ENCODE data around the gene ZSWIM5. TPM values are rescaled to one million over a fixed set of nuclear protein-coding genes. Genes with fewer than 3 reads are reported as not detected.
A peak's percentile ranks its signal among the peaks of the same experiment; 100 is the strongest.
"Not testable (repeated sequence)": the region's sequence is repeated elsewhere in the genome, so short reads cannot be mapped to it uniquely, and the experiment has no call there.

ZSWIM5 gene
- polyA plus RNA-seq (ENCODE audit: insufficient read length in 3 of 3), result 1 to 10 TPM; 6.8 to 7.6 (median 7.4) TPM

DNA sequence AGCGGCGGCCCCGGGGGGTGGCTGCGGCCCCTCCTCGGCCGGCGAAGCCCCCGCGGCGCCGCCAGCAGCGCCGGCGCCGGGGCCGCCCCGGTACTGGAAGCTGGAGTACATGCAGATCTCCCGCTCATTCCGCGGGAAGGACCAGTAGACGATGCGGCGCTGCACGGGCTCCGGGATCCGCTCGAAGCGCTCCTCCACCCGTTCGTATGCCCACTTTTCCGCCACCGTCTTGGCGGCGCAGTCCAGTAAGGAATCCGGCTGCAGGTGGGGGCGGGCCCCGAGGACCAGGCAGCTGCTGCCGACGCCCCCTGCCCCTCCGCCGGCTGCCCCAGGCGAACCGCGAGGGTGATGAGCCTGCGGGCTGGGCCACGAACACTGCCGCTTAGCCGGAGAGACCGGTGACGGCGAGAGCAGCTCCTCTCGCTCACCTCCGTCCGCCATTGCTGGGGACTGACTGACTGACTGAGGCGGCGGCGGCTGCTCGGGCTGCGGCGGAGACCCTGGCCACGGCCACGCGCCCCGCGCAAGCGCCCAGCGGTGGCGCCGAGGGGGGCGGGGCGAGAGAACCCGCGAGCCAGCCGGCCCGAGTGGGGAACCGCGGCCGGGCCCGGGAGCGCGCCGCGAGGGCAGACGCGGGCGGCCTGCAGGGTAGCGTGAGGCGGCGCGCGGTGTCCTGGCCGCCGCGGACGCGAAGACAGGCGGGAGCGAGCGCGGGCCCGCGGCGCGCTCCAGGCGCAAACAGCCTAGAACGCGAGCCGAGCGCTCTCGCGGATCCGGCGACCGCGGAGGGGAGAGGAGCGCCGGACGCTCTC, at the start of gene ZSWIM5:
Gene ZSWIM5 (minus strand): TSS at position 696 of the 812 bp plus-strand sequence. CDS start 255 bp downstream, at position 441.
- DNase-seq (ENCODE audit: low read depth in 3 of 3, low spot score in 2 of 3), result peak in 1 of 3 donors; percentile 61

DNA sequence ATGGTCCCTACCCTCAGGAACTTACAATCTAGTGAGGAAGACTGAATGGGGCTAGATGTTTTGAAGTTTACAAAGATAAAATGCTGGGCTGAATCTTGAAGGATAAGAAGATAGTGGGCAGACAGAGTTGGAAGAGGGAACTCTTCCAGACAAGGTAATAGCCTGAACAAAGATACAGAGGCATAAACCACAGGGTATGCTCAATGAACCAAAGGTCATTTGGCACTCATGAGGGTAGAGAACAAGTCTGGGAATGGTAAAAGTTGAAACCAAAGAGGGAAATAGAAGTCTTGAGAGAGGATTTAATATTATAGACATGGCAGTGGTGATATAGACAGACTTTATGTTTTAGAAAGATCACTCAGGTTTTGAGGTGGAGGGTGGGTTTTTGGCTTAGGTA, 48.1 kb upstream of the ZSWIM5 start:
- DNase-seq (ENCODE audit: low read depth in 3 of 3, low spot score in 2 of 3), result no peak

DNA sequence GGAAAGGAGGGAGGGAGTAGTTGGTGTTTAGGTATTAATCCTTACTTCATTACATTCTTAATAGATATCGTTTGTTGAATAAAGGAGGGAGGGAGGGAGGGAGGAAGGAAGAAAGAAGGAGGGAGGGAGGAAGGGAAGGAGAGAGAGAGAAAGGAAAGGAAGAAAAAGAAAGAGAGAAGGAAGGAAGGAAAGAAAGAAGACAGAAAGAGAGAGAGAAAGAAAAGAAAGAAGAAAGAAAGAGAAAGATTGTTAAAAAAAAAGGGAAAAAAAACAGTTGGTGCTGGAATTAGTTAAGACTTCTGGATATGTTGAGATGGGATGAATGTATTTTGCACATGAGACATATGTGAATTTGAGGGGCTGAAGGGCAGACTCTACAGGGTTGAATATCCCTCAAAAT, 44.1 kb upstream of the ZSWIM5 start:
- DNase-seq (ENCODE audit: low read depth in 3 of 3, low spot score in 2 of 3), result no peak

DNA sequence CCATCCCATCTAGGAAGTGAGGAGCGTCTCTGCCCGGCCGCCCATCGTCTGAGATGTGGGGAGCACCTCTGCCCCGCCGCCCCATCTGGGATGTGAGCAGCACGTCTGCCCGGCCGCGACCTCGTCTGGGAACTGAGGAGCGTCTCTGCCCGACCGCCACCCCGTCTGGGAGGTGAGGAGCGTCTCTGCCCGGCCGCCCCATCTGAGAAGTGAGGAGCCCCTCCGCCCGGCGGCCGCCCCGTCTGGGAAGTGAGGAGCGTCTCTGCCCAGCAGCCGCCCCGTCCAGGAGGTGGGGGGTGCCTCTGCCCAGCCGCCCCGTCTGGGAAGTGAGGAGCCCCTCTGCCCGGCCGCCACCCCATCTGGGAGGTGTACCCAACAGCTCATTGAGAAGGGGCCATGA, 41.6 kb upstream of the ZSWIM5 start:
- not testable (repeated sequence) for DNase-seq (ENCODE audit: low read depth in 3 of 3, low spot score in 2 of 3)

DNA sequence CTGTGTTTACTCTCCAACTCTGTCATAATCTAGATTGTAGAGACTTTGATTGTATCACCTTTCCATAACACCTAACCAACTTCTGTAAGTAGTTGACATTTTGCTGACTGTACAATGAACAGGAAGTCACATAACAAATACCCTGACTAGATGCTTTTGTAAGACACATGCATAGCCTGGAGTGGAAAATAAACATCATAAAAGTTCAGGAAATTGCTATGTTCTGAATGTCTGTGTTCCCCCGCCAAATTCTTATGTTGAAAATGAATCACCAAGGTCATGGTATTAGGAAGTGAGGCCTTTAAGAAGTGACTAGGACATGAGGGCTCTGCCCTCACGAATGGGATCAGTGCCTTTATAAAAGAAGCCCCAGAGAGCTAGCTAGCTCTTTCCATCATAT, 40.4 kb upstream of the ZSWIM5 start:
- DNase-seq (ENCODE audit: low read depth in 3 of 3, low spot score in 2 of 3), result no peak

DNA sequence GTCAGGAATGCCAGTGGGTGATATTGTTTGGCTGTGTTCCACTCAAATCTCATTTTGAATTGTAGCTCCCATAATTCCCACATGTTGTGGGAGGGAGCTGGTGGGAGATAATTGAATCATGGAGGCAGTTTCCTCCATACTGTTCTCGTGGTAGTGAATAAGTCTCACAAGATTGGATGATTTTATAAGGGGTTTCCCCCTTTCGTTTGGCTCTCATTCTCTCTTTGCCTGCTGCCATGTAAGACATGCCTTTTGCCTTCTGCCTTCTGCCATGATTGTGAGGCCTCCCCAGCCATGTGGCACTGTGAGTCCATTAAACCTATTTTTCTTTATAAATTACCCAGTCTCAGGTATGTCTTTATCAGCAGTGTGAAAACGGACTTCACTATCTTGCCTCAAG, 40.0 kb upstream of the ZSWIM5 start:
- not testable (repeated sequence) for DNase-seq (ENCODE audit: low read depth in 3 of 3, low spot score in 2 of 3)

DNA sequence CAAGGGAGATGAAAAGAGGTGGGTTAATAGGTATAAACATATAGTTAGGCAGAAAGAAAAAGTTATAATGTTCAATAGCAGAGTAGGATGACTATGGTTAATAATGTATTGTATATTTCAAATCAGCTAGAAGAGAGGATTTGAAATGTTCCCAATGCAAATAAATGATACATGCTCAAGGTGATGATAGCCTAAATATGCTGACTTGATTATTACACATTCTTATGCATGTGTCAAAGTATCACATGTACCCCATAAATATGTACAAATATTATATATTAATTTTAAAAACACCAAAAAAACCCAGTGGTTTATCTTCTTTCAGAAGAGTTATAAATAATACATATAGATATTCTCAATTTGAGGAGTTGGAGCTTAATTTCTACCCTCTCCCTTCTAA, 38.3 kb upstream of the ZSWIM5 start:
- no peak for DNase-seq (ENCODE audit: low read depth in 3 of 3, low spot score in 2 of 3)

DNA sequence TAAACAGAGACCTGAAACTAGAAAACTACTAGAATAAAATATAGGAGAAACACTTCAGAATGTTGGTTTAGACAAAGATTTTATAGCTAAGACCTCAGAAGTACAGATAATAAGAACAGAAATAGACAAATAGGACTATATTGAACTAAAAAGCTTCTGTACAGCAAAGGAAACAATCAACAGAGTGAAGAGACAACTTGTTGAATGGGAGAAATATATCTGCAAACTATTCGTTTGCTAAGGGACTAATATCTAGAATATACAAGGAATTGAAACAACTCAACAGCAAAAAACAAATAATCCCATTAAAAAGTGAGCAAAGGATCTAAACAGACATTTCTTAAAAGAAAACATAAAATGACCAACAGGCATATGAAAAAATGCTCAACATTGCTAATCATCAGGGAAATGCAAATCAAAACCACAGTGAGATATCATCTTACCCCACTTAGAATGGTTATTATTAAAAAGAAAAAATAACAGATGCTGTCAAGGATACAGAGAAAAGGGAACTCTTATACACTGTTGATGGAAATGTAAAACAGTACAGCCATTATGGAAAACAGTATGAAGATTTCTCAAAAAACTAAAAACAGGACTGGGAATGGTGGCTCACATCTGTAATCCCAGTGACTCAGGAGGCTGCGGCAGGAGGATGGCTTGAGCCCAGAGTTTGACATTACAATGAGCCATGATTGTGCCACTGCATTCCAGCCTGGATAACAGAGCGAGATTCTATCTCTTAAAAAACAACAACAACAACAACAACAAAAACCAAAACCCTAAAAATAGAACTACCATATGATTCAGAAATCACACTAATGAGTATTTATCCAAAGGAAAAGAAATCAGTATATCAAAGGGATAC, 37.3 kb upstream of the ZSWIM5 start:
- no peak for DNase-seq (ENCODE audit: low read depth in 3 of 3, low spot score in 2 of 3)

DNA sequence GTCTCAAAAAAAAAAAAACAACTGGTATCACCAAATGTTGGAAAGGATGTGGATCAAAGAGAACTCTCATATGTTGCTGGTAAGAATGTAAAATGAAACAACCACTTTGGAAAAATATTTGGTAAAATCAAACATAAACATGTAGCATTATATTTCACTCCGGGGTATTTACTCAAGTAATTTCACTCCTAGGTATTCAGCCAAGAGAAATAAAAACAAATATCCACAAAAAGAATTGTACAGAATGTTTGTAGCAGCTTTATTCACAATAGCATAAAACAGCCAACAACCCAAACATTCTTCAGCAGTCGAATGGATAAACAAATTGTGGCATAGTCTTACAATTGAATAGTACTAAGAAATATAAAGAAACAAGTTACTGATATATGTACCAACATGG, 32.4 kb upstream of the ZSWIM5 start:
- DNase-seq (ENCODE audit: low read depth in 3 of 3, low spot score in 2 of 3), result no peak

DNA sequence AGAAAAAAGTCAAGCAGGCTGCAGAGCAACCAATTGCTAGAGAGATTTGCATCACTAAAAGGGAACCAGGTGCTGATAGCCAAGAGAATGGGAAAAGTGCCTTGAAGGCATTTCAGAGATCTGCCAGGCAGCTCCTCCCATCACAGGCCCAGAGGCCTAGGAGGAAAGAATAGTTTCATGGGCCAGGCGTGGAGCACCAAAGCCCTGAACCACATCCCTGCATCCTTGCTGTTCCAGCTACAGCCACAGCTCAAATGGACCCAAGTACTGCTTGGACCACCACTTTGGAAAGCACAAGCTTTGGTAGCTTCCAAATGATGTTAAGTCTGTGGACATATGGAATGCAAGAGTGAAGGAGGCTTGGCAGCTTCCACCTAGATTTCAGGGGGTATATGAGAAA, 29.7 kb upstream of the ZSWIM5 start:
- no peak for DNase-seq (ENCODE audit: low read depth in 3 of 3, low spot score in 2 of 3)

DNA sequence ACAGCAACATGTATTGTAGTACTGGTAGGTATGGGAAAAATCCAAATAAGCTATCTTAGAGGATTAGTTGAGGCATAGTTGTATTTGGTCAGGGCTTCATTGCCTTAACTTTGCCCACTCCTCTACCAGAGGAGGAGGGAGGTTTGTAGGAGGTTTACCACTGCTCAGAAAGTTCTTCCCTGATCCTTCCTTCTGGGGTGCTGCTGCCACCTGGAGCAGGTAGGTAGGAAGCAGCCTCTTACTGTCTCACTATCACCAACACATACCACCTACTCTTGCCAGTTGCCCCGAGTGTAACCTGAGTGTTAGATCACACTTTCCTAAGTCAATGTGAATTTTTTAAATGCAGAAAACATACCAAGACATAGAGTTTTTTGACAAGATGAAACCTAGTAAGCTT, 24.1 kb upstream of the ZSWIM5 start:
- DNase-seq (ENCODE audit: low read depth in 3 of 3, low spot score in 2 of 3), result no peak

DNA sequence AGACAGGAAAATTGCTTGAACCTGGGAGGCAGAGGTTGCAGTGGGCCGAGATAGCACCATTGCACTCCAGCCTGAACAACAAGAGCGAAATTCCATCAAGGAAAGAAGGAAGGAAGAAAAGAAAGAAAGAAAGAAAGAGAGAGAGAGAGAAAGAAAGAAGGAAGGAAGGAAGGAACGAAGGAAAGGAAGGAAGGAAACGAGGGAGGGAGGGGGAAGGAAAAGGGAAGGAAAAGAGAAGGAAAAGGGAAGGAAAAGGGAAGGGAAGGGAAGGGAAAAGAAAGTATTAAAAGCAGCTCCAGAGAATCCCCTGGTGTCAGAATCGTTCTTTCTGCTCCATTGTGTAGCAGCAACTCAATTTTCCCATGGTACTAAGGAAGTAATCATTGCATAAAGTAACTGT, 19.2 kb upstream of the ZSWIM5 start:
- DNase-seq (ENCODE audit: low read depth in 3 of 3, low spot score in 2 of 3), result no peak

DNA sequence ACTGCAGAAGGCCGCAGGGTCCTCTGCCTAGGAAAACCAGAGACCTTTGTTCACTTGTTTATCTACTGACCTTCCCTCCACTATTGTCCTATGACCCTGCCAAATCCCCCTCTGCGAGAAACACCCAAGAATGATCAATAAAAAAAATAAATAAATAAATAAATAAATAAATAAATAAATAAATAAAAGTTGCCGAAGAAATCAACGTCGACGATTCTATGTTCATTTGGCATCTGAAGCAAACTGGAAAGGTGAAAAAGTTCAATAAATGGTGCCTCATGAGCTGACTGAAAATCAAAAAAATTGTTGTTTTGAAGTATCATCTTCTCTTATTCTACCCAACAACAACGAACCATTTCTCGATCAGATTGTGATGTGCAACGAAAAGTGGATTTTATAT, 17.3 kb upstream of the ZSWIM5 start:
- DNase-seq (ENCODE audit: low read depth in 3 of 3, low spot score in 2 of 3), result not testable (repeated sequence)

DNA sequence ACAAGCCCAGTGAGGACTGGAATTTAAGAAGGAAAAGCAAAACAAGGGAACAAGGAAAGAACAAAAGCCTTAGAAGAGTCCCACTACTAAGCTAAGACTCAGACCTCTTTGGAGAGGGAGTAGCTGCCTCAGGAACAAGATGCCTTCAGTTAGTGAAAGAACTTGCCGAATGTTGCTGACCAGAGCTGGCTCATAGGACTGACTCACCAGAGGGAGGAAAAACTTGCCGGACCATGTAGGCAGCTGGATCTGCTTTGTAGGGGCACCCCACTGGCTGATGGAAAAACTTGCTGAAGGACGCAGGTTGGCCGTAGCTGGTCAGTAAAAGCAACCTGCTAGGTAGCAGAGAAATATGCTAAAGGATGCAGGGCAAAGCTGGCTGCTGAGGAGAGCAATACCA, 15.3 kb upstream of the ZSWIM5 start:
- DNase-seq (ENCODE audit: low read depth in 3 of 3, low spot score in 2 of 3), result no peak

DNA sequence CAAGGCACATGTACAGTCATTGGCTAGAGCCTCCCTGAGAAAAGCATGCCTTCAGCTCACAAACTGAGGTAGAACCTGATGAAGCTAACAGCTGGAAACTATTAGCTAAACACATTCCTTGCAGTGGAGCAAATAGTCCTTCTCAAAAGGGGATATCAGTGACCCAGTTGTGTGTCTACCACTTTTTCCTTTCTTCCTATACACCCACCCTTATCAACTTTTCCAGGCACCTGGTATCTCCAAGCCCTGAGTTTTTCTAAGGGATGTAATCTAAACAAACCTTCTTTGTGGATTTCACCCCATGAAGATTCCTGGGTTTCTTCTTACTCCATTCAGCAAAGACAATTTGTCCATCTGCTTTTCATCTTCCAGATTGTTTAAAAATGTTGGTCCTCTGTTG, 10.5 kb upstream of the ZSWIM5 start:
- DNase-seq (ENCODE audit: low read depth in 3 of 3, low spot score in 2 of 3), result no peak

DNA sequence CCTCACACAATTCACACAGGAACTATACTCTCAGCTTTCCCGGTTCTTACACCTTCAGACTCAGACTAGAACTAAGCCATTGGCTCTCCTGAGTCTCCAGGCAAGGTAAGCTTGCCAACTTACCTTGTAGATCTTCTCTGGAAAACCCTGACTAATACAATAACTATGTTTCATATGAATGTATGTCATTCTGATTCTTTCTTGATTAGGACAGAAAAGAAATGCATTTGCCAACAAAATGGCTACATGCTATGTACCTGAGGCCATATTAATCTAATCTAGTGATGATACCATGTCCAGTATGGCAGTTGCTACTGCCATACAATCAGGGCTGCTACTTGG, 9.8 kb upstream of the ZSWIM5 start:
- DNase-seq (ENCODE audit: low read depth in 3 of 3, low spot score in 2 of 3), result no peak

DNA sequence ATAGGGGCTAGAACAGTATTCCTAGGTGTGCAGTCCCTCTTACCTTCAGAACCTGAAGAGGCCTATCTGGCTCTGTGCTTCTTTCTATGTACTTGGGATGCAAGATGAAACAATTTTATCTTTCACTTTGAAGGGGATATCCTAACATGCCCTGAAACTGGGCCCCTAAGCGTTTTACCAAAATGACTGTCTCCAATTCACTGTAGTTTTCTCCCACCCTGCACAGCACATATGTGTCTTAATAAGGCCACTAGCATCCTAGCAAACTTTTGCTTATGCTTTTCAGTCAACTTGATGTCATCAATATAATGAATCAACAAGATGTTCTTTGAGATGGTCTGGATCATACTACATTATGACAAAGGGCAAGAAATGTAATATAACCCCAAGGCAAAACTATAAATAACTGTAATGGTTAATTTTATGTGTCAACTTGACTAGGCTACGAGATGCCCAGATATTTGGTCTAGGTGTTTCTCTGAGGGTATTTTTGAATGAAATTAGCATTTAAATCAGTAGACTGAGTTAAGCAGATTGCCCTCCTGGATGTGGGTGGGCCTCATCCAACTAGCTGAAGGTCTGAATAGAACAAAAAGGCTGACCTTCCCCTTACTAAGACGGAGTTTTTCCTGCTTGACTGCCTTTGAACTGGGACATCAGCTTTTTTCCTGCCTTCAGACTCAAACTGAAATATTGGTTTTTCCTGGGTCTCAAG, 9.2 kb upstream of the ZSWIM5 start:
- no peak for DNase-seq (ENCODE audit: low read depth in 3 of 3, low spot score in 2 of 3)

DNA sequence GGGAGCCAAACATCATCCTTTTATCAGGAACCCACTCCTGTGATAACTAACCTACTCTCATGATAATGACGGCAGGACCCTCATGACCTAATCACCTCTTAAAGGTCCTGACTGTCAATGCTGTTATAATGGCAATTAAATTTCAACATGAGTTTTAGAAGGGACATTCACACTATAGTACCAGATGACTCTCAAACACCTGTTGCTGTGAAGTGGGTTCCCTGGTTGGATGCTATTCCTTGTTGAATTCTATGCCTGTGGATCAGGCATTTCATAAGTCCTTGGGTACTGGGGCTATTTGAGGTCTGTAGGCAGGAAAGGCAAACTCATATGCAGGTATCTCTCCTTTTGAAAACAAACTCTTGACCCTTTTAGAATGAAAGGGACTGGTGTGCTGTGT, 7.5 kb upstream of the ZSWIM5 start:
- no peak for DNase-seq (ENCODE audit: low read depth in 3 of 3, low spot score in 2 of 3)

DNA sequence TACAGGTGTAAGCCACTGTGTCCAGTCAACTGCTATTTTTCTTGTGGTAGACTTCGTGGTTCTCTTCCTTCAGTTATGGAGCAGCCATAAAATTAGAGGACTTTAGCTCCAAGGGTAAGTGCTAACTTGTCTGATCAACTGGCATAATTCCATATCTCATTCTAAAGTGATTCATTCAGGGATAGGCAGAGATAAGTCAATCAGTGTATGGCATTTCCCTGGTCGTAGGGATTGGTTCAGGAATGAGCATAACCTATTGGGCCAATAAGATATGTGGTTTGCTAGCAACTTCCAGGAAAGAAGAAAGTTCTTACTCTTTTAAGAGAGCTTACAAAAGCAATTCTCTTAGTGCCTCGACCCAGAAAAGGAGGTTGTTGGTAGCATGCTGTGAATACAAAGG, 4.7 kb upstream of the ZSWIM5 start:
- no peak for DNase-seq (ENCODE audit: low read depth in 3 of 3, low spot score in 2 of 3)

DNA sequence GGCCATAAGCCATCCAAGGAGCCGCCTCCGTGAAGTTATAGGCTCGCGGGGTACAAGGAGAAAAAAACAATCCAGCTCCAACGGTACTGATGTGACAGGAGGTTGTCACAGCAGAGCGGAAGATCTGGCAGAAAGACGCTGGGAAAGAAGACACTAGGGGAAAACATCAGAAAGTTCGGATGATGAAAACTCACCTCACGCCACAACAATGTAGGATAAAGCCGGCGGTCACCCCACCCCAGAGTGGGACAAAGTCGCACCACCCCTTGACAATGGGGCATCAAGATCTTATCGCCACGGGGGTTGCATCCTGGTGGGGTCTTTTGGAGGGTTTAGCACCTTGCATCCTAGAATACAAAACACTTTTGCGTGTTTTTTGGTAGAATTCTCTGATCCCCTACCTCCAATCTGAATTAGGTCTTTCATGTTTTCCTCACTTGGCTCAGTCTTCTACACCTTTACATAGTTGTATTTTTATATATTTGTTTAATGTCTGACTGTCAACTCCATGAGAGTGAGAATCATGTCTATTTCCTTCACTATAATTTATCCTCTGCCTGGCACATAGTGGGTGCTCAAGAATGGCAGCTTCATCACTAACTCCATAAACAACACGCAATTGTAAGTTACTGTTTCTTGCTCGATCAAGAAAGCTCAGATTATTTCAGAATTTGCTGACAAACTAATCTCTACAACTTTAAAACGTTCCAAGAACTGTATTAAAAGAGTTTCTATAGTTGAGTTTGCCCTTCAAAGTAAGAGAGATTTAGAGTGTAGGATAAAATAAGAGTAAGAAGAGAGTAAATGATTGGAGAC, 611 bp upstream of the ZSWIM5 start:
- no peak for DNase-seq (ENCODE audit: low read depth in 3 of 3, low spot score in 2 of 3)
